GF-D8 (cell line): Measurements from ENCODE around the gene INO80C.

Experiments used
- DNase-seq: peaks from one replicate; lab custom pipeline; 2025; lab: John Stamatoyannopoulos, UW

INO80C gene

GRCh38 chr18:35426786-35427185 is 71.0 kb downstream of the INO80C start:
- DNase-seq = no peak

GRCh38 chr18:35424356-35424755 is 73.4 kb downstream of the INO80C start:
- DNase-seq = no peak

GRCh38 chr18:35422237-35422636 is 75.5 kb downstream of the INO80C start:
- no peak for DNase-seq

- DNase-seq = no peak
Observed at GRCh38 chr18:35418610-35419009, 79.2 kb downstream of the INO80C start.
